ENCODE measurements around the gene ALOX15. TPM values are rescaled to one million over a fixed set of nuclear protein-coding genes. Genes with fewer than 3 reads are reported as not detected.
"Not testable (repeated sequence)": the region's sequence is repeated elsewhere in the genome, so short reads cannot be mapped to it uniquely, and the experiment has no call there.

Gene ALOX15
- total and polyA plus RNA-seq, 2 donors (not counting 1 experiment from before 2014, with no cell fraction given): not detected

DNA sequence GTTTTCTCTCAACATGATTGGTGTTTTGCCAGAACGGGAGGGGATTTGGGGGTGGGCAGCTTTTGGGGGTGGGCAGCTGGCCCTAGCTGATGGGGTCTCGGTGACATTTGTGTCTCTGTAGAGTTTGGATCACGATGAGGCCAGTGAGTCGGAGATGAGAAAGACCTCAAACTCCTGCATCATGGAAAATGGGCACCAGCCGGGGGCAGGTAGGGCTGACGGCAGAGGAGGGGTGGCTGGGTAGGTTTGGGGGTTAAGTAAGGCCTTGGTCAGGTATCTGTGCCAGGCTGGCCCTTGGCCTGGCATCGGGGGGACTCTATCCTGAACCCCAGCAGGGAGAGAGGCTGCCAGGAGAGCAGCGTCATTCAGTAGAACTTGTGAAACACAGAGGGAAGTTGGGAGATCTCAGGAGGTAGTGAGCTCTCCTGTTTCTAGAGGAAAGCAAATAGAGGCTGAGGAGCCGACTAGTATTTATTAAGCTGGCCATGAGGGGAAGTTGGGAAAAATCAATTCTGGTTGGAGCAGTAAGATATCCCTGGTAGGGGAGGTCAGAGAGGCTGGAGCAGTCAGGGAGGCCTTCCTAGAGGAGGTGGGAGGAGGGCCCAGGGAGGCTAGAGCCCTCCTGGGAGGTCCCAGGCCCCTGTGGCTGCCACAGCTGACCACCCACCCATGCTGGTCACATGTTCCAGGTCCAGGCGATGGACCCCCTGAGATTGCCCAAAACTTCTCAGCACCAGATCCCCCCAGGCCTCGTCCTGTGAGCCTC, 49.1 kb downstream of the ALOX15 start:
- Histone ChIP-seq H3K79me2 (ENCODE audit: control insufficient read depth, insufficient read depth, low read length) (no peaks in the 10 kb centered on the region), H3K9ac (ENCODE audit: insufficient read depth, low read length) (no peak overlapping the region), H4K20me1 (ENCODE audit: control insufficient read depth, extremely low read depth, insufficient read depth, low read length) (no peaks in the 10 kb centered on the region), H3K4me1 (ENCODE audit: control insufficient read depth, extremely low read depth, insufficient read depth, low read length) (no peaks in the 10 kb centered on the region), H3K27me3 (ENCODE audit: control insufficient read depth, insufficient read depth, low read length) (no peaks in the 10 kb centered on the region), H3K4me2 (ENCODE audit: extremely low read depth, insufficient read depth, low read length) (no peak overlapping the region), H3K4me3 (replicated peaks in 1 of 4; ENCODE audit: control extremely low read depth in 1 of 4, insufficient read depth in 1 of 4, low read depth in 3 of 4, low read length in 4 of 4) (no peak overlapping the region), H2AFZ (ENCODE audit: low read length) (no peak overlapping the region), H3K36me3 (ENCODE audit: control insufficient read depth, insufficient read depth, low read length) (no peaks in the 10 kb centered on the region), H3K9me3 (ENCODE audit: control insufficient read depth, insufficient read depth, low read depth, low read length) (no peaks in the 10 kb centered on the region), H3K27ac (ENCODE audit: insufficient read depth, low read length) (no peak overlapping the region)
- TF ChIP-seq EZH2 (IDR thresholded peaks at IDR 0.05; ENCODE audit: low read length, missing control alignments): no peak
- TF ChIP-seq, protein P1, sequence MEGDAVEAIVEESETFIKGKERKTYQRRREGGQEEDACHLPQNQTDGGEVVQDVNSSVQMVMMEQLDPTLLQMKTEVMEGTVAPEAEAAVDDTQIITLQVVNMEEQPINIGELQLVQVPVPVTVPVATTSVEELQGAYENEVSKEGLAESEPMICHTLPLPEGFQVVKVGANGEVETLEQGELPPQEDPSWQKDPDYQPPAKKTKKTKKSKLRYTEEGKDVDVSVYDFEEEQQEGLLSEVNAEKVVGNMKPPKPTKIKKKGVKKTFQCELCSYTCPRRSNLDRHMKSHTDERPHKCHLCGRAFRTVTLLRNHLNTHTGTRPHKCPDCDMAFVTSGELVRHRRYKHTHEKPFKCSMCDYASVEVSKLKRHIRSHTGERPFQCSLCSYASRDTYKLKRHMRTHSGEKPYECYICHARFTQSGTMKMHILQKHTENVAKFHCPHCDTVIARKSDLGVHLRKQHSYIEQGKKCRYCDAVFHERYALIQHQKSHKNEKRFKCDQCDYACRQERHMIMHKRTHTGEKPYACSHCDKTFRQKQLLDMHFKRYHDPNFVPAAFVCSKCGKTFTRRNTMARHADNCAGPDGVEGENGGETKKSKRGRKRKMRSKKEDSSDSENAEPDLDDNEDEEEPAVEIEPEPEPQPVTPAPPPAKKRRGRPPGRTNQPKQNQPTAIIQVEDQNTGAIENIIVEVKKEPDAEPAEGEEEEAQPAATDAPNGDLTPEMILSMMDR (conservative IDR thresholded peaks at IDR 0.05 in 1 of 2, IDR thresholded peaks at IDR 0.05 in 1 of 2; ENCODE audit: low read depth in 1 of 2, low read length in 2 of 2): no peak
- no peak for DNase-seq (ENCODE audit: low read depth in 2 of 2)

DNA sequence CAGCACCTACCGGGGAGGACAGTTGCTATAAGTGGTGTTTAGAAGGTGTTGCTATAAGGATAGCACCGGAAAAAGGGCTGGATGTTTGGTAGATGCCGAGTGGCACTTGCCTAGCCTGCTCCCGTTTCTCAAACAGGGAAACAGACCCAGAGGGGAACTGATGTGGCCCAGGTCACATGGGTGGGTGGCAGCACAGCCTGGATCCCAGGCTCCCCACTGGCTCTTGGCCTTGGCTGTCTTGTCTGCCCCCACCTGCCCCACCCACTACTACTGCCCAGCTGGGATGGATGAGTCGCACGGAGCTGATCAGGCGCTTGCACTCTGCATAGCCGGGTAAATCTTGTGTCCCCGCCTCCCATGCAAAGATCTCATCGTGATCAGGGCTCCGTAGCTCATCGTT, 49.9 kb downstream of the ALOX15 start:
- Histone ChIP-seq H3K9ac (ENCODE audit: insufficient read depth, low read length) (no peak overlapping the region), H3K4me3 (replicated peaks in 1 of 4; ENCODE audit: control extremely low read depth in 1 of 4, insufficient read depth in 1 of 4, low read depth in 3 of 4, low read length in 4 of 4) (no peak overlapping the region), H3K4me2 (ENCODE audit: extremely low read depth, insufficient read depth, low read length) (no peak overlapping the region), H3K79me2 (ENCODE audit: control insufficient read depth, insufficient read depth, low read length) (no peaks in the 10 kb centered on the region), H2AFZ (ENCODE audit: low read length) (no peak overlapping the region), H4K20me1 (ENCODE audit: control insufficient read depth, extremely low read depth, insufficient read depth, low read length) (no peaks in the 10 kb centered on the region), H3K9me3 (ENCODE audit: control insufficient read depth, insufficient read depth, low read depth, low read length) (no peaks in the 10 kb centered on the region), H3K27ac (ENCODE audit: insufficient read depth, low read length) (no peak overlapping the region), H3K27me3 (ENCODE audit: control insufficient read depth, insufficient read depth, low read length) (peaks cover 4% of the 10 kb centered on the region), H3K36me3 (ENCODE audit: control insufficient read depth, insufficient read depth, low read length) (no peaks in the 10 kb centered on the region), H3K4me1 (ENCODE audit: control insufficient read depth, extremely low read depth, insufficient read depth, low read length) (no peaks in the 10 kb centered on the region)
- DNase-seq (ENCODE audit: low read depth in 2 of 2): peak; percentile 25 to 69
- no peak for TF ChIP-seq EZH2 (IDR thresholded peaks at IDR 0.05; ENCODE audit: low read length, missing control alignments)
- TF ChIP-seq, protein P1 (conservative IDR thresholded peaks at IDR 0.05 in 1 of 2, IDR thresholded peaks at IDR 0.05 in 1 of 2; ENCODE audit: low read depth in 1 of 2, low read length in 2 of 2): no peak

DNA sequence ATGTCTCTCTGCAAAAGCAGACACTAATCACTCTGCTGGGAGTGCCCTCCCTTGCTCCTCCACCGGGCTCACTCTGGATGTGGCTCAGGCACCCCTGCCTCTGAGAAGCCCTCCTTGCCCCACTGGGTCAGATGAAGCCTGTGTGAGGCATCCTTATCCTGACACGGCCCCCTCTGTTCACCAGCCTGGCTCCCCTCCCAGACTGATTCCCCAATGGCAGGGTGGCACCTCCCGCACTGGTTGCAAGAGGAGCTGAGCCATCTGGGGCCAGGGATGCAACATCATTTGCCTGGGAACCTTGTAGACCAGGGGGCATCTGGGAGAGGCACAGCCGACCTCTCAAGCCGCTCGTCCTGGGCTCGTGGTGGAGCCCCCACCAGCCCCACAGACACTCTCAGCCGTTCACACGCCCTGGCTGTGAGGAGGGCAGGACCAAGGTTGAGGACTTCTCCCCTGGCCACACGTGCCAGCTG, 50.5 kb downstream of the ALOX15 start:
- no peak for DNase-seq (ENCODE audit: low read depth in 2 of 2)

DNA sequence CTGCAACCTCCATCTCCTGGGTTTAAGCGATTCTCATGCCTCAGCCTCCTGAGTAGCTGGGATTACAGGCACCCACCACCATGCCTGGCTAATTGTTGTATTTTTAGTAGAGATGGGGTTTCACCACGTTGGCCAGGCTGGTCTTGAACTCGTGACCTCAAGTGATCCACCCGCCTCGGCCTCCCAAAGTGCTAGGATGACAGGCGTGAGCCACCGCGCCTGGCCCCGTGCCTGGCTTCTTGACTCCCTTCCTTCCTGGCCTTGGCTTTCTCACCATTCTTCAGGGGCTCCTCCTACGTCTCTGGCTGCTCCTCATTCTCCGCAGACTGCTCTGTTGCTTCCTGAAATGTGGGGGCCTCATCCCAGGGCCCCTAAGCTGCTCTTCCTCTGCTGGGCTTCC, 51.4 kb downstream of the ALOX15 start:
- H4K20me1 ChIP-seq (ENCODE audit: control insufficient read depth, extremely low read depth, insufficient read depth, low read length); H3K4me2 ChIP-seq (ENCODE audit: extremely low read depth, insufficient read depth, low read length); H3K4me1 ChIP-seq (ENCODE audit: control insufficient read depth, extremely low read depth, insufficient read depth, low read length); H3K9ac ChIP-seq (ENCODE audit: insufficient read depth, low read length); H3K27ac ChIP-seq (ENCODE audit: insufficient read depth, low read length); H3K79me2 ChIP-seq (ENCODE audit: control insufficient read depth, insufficient read depth, low read length); DNase-seq (ENCODE audit: low read depth in 2 of 2); H3K4me3 ChIP-seq (replicated peaks in 1 of 4; ENCODE audit: control extremely low read depth in 1 of 4, insufficient read depth in 1 of 4, low read depth in 3 of 4, low read length in 4 of 4); H3K9me3 ChIP-seq (ENCODE audit: control insufficient read depth, insufficient read depth, low read depth, low read length); H3K36me3 ChIP-seq (ENCODE audit: control insufficient read depth, insufficient read depth, low read length); H2AFZ ChIP-seq (ENCODE audit: low read length): not testable (repeated sequence)
- H3K27me3 ChIP-seq (ENCODE audit: control insufficient read depth, insufficient read depth, low read length): peaks cover 11% of the 10 kb centered on the region

More for the DNA sequence above, 50.5 kb downstream of the ALOX15 start:
- H3K9ac ChIP-seq (ENCODE audit: insufficient read depth, low read length): no peak overlapping the region
- no peaks in the 10 kb centered on the region for H3K36me3 ChIP-seq (ENCODE audit: control insufficient read depth, insufficient read depth, low read length)
- no peaks in the 10 kb centered on the region for H3K4me1 ChIP-seq (ENCODE audit: control insufficient read depth, extremely low read depth, insufficient read depth, low read length)
- H3K27me3 ChIP-seq (ENCODE audit: control insufficient read depth, insufficient read depth, low read length): peaks cover 4% of the 10 kb centered on the region
- no peak overlapping the region for H3K4me2 ChIP-seq (ENCODE audit: extremely low read depth, insufficient read depth, low read length)
- no peaks in the 10 kb centered on the region for H3K79me2 ChIP-seq (ENCODE audit: control insufficient read depth, insufficient read depth, low read length)
- no peaks in the 10 kb centered on the region for H3K9me3 ChIP-seq (ENCODE audit: control insufficient read depth, insufficient read depth, low read depth, low read length)
- no peak overlapping the region for H3K27ac ChIP-seq (ENCODE audit: insufficient read depth, low read length)
- no peak overlapping the region for H3K4me3 ChIP-seq (replicated peaks in 1 of 4; ENCODE audit: control extremely low read depth in 1 of 4, insufficient read depth in 1 of 4, low read depth in 3 of 4, low read length in 4 of 4)
- TF ChIP-seq, protein P1 (conservative IDR thresholded peaks at IDR 0.05 in 1 of 2, IDR thresholded peaks at IDR 0.05 in 1 of 2; ENCODE audit: low read depth in 1 of 2, low read length in 2 of 2): no peak
- no peak for TF ChIP-seq EZH2 (IDR thresholded peaks at IDR 0.05; ENCODE audit: low read length, missing control alignments)
- H2AFZ ChIP-seq (ENCODE audit: low read length): no peak overlapping the region
- H4K20me1 ChIP-seq (ENCODE audit: control insufficient read depth, extremely low read depth, insufficient read depth, low read length): no peaks in the 10 kb centered on the region
